ENCODE measurements around the gene ALG1.
"Not testable (repeated sequence)": the region's sequence is repeated elsewhere in the genome, so short reads cannot be mapped to it uniquely, and the experiment has no call there.

The ALG1 gene

GRCh38 chr16:5075637-5076036, 4.0 kb downstream of the ALG1 start:
- no peak for DNase-seq

- DNase-seq: no peak
Measured at GRCh38 chr16:5077304-5077703, 5.7 kb downstream of the ALG1 start.

- no peak for DNase-seq
Measured at GRCh38 chr16:5078626-5079025, 7.0 kb downstream of the ALG1 start.

GRCh38 chr16:5080461-5080860, 8.8 kb downstream of the ALG1 start:
- not testable (repeated sequence) for DNase-seq

GRCh38 chr16:5080996-5081395, 9.4 kb downstream of the ALG1 start:
- not testable (repeated sequence) for DNase-seq

- DNase-seq: not testable (repeated sequence)
Measured at GRCh38 chr16:5083646-5084045, 12.0 kb downstream of the ALG1 start.

- not testable (repeated sequence) for DNase-seq
Measured at GRCh38 chr16:5084099-5084731, 12.6 kb downstream of the ALG1 start.

GRCh38 chr16:5084802-5085201, 13.2 kb downstream of the ALG1 start:
- peak; percentile 84 for DNase-seq

- not testable (repeated sequence) for DNase-seq
Measured at GRCh38 chr16:5085716-5086115, 14.1 kb downstream of the ALG1 start.

GRCh38 chr16:5088086-5088790, 16.6 kb downstream of the ALG1 start:
- DNase-seq: not testable (repeated sequence)

- not testable (repeated sequence) for DNase-seq
Measured at GRCh38 chr16:5088936-5089335, 17.3 kb downstream of the ALG1 start.

GRCh38 chr16:5089911-5090555, 18.4 kb downstream of the ALG1 start:
- not testable (repeated sequence) for DNase-seq

GRCh38 chr16:5090592-5090991, 18.9 kb downstream of the ALG1 start:
- DNase-seq: not testable (repeated sequence)

GRCh38 chr16:5093081-5093480, 21.4 kb downstream of the ALG1 start:
- not testable (repeated sequence) for DNase-seq

GRCh38 chr16:5093746-5094145, 22.1 kb downstream of the ALG1 start:
- DNase-seq: not testable (repeated sequence)

- DNase-seq: not testable (repeated sequence)
Measured at GRCh38 chr16:5095145-5095830, 23.6 kb downstream of the ALG1 start.

- not testable (repeated sequence) for DNase-seq
Measured at GRCh38 chr16:5096437-5097060, 24.9 kb downstream of the ALG1 start.

- DNase-seq: peak; percentile 70
Measured at GRCh38 chr16:5097061-5097469, 25.4 kb downstream of the ALG1 start.

- peak; percentile 100 for DNase-seq
Measured at GRCh38 chr16:5097470-5098220, 26.0 kb downstream of the ALG1 start, which contains the start of gene EEF2KMT. Gene EEF2KMT (minus strand): TSS chr16:5097795. CDS start chr16:5097739, 56 bp downstream.

- peak; percentile 94 for DNase-seq
Measured at GRCh38 chr16:5098221-5099159, 26.8 kb downstream of the ALG1 start.

- DNase-seq: not testable (repeated sequence)
Measured at GRCh38 chr16:5099174-5099573, 27.5 kb downstream of the ALG1 start.

Data from islet precursor cell (in vitro differentiated cells).